ENCODE measurements around the gene TDRD15.
"Not testable (repeated sequence)": the region's sequence is repeated elsewhere in the genome, so short reads cannot be mapped to it uniquely, and the experiment has no call there.

TDRD15 gene

GRCh38 chr2:21148718-21149117 is 24.9 kb downstream of the TDRD15 start:
- H3K36me3 ChIP-seq (ENCODE audit: insufficient read depth, low read length), result no peaks in the 10 kb centered on the region
- H3K4me2 ChIP-seq (ENCODE audit: low read length), result no peak overlapping the region
- no peak overlapping the region for H3K4me3 ChIP-seq (ENCODE audit: low read length)
- H3K9ac ChIP-seq (ENCODE audit: low read depth, low read length), result no peak overlapping the region
- no peaks in the 10 kb centered on the region for H3K4me1 ChIP-seq (ENCODE audit: control insufficient read depth, insufficient read depth, low read length)
- H3K27me3 ChIP-seq (ENCODE audit: control insufficient read depth, insufficient read depth, low read length), result no peaks in the 10 kb centered on the region
- H3K9me3 ChIP-seq (replicated peaks; ENCODE audit: low read length), result no peaks in the 10 kb centered on the region

DNA sequence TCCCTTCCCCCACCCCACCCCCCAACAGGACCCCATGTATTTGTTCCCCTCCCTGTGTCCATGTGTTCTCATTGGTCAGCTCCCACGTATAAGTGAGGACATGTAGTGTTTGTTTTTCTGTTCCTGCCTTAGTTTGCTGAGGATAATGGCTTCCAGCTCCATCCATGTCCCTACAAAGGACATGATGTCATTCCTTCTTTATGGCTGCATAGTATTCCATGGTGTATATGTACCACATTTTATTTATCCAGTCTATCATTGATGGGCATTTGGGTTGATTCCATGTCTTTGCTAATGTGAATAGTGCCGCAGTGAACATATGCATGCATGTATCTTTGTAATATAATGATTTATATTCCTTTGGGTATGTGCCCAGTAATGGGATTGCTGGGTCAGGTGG is 27.5 kb downstream of the TDRD15 start:
- not testable (repeated sequence) for H3K9me3 ChIP-seq (replicated peaks; ENCODE audit: low read length); H3K4me2 ChIP-seq (ENCODE audit: low read length); H3K27me3 ChIP-seq (ENCODE audit: control insufficient read depth, insufficient read depth, low read length); H3K4me3 ChIP-seq (ENCODE audit: low read length); H3K4me1 ChIP-seq (ENCODE audit: control insufficient read depth, insufficient read depth, low read length); H3K9ac ChIP-seq (ENCODE audit: low read depth, low read length); H3K36me3 ChIP-seq (ENCODE audit: insufficient read depth, low read length)

DNA sequence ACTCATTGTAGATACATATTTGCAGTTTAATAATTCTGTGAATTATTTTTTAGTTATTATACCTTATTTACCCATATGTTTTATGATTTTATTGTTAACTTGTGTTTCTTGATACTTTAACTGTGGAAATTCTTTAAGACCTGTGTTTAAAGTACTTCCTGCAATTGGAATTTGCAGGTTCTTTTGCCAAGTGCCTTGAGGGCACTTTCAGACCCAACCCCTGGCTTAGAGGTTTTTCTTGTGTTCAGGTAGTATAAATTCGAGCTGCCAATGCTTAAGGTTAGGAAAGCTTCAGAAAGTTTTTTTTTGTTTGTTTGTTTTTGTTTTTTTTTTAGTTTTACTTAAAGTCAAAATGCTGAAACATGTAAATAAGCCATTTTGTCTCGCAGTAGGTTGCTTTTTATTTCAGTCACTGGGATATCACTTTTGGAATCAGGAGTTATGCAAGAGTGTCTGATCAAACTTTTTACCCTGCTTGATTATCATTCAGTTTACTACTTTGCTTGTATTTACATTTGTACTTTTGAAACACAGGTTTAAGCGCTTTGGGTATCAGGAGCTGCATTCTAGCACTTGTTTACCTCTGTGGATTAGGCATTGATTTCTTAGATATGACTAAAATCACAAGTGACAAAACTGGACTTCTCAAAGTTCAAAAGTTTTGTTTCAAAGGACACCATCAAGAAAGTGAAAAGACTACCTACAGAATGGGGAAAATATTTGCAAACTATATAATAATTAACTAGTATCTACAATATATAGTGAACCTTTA is 31.8 kb downstream of the TDRD15 start:
- Histone ChIP-seq H3K9me3 (replicated peaks; ENCODE audit: low read length) (no peaks in the 10 kb centered on the region), H3K27me3 (ENCODE audit: control insufficient read depth, insufficient read depth, low read length) (no peaks in the 10 kb centered on the region), H3K4me2 (ENCODE audit: low read length) (no peak overlapping the region), H3K36me3 (ENCODE audit: insufficient read depth, low read length) (no peaks in the 10 kb centered on the region), H3K9ac (ENCODE audit: low read depth, low read length) (no peak overlapping the region), H3K4me1 (ENCODE audit: control insufficient read depth, insufficient read depth, low read length) (no peaks in the 10 kb centered on the region), H3K4me3 (ENCODE audit: low read length) (no peak overlapping the region)

DNA sequence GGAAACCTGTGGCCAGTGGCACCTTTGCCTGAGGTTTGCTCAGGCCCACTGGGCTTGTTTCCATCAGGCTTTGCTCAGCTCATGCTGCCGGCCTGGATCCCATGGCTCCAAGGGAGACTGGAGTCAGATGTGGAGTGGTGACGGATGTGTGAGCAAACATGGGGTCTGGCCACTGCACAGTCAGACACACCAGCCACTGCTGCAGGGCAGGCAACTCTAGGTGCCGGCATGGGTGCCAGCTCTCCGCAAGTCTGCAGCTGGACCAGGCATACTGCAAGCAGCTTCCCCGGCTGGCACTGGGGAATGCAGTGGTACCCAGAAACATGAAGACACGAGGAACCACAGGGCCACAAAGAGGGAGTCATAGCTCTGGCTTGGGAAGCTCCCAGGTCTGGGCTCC is 37.4 kb downstream of the TDRD15 start:
- Histone ChIP-seq H3K36me3 (ENCODE audit: insufficient read depth, low read length) (no peaks in the 10 kb centered on the region), H3K9ac (ENCODE audit: low read depth, low read length) (no peak overlapping the region), H3K4me1 (ENCODE audit: control insufficient read depth, insufficient read depth, low read length) (no peaks in the 10 kb centered on the region), H3K27me3 (ENCODE audit: control insufficient read depth, insufficient read depth, low read length) (no peaks in the 10 kb centered on the region), H3K4me3 (ENCODE audit: low read length) (no peak overlapping the region), H3K4me2 (ENCODE audit: low read length) (no peak overlapping the region), H3K9me3 (replicated peaks; ENCODE audit: low read length) (no peaks in the 10 kb centered on the region)

DNA sequence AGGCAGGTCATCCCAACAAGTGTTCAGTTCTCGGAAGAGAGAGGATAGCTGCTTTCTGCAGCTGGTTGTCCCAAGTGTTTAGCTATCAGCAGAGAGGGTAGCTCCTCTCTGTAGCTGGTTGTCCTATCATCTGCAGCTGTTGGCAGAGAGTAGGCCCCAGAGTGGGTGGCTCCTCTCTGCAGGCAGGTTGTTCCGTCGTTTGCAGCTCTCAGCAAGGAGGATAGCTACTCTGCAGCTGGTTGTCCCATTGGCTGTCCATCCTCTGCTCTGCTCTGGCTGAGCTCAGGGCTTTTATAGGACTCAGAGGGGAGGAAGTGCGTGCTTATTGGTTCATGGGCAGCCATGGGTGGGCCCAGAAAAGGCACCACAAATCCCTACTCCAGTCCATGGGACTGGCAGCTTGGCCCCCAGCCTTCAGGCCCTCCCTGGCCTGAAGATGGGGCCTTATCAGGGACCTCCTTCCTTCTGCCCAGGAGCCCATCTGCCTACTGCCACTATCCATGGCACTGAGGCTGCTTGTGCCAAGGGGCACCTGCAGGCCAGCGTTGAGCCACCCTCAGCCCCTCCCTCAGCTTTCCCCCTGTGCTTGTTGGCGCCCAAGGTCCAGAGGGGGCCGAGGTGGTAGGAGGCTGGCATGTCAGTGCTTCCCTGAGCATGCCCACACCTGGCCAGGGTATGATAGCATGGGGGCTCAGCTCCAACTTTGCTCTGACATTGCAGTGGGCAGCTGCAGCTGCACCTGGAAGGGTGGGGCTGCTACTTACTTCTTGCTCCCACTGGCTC is 38.3 kb downstream of the TDRD15 start:
- Histone ChIP-seq H3K9me3 (replicated peaks; ENCODE audit: low read length) (no peaks in the 10 kb centered on the region), H3K4me1 (ENCODE audit: control insufficient read depth, insufficient read depth, low read length) (no peaks in the 10 kb centered on the region), H3K9ac (ENCODE audit: low read depth, low read length) (no peak overlapping the region), H3K4me2 (ENCODE audit: low read length) (no peak overlapping the region), H3K27me3 (ENCODE audit: control insufficient read depth, insufficient read depth, low read length) (no peaks in the 10 kb centered on the region), H3K36me3 (ENCODE audit: insufficient read depth, low read length) (no peaks in the 10 kb centered on the region), H3K4me3 (ENCODE audit: low read length) (no peak overlapping the region)

DNA sequence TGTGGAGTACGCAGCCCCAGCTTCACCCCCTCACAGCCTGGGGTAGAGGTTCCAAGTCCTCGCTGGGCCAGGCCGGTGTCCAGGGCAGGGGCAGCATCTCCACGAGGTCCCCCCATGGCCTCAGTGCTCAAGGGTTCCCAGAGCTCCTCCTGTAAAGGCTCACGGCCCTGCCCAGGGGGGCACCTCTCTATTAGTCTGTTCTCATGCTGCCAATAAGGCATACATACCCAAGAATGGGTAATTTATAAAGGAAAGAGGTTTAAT is 38.8 kb downstream of the TDRD15 start:
- no peaks in the 10 kb centered on the region for H3K4me1 ChIP-seq (ENCODE audit: control insufficient read depth, insufficient read depth, low read length)
- H3K4me3 ChIP-seq (ENCODE audit: low read length), result no peak overlapping the region

GRCh38 chr2:21163213-21163612 is 39.4 kb downstream of the TDRD15 start:
- Histone ChIP-seq H3K36me3 (ENCODE audit: insufficient read depth, low read length) (no peaks in the 10 kb centered on the region), H3K4me2 (ENCODE audit: low read length) (no peak overlapping the region), H3K27me3 (ENCODE audit: control insufficient read depth, insufficient read depth, low read length) (no peaks in the 10 kb centered on the region), H3K4me3 (ENCODE audit: low read length) (no peak overlapping the region), H3K9ac (ENCODE audit: low read depth, low read length) (no peak overlapping the region), H3K4me1 (ENCODE audit: control insufficient read depth, insufficient read depth, low read length) (no peaks in the 10 kb centered on the region), H3K9me3 (replicated peaks; ENCODE audit: low read length) (no peaks in the 10 kb centered on the region)

More for the DNA sequence above, 38.8 kb downstream of the TDRD15 start:
- Histone ChIP-seq H3K9me3 (replicated peaks; ENCODE audit: low read length) (no peaks in the 10 kb centered on the region), H3K9ac (ENCODE audit: low read depth, low read length) (no peak overlapping the region), H3K4me2 (ENCODE audit: low read length) (no peak overlapping the region), H3K27me3 (ENCODE audit: control insufficient read depth, insufficient read depth, low read length) (no peaks in the 10 kb centered on the region), H3K36me3 (ENCODE audit: insufficient read depth, low read length) (no peaks in the 10 kb centered on the region)

DNA sequence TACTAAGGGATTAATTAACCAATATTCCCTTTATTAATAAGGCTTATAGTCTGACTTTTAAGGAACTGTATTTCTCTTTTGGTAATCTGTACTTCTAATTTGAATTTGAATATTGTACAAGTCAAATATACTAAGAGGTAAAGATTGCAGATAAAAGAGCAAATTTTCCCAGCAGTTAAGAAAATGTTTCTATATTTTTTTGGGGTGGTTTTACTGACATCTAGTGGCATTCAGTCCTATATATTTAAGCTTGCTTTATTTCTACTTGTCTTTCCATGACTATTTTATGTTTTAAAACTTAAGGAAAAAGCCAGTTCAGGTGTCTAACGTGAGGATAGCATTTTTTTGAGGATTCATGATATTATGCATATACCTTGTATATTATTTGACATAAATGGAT is 41.6 kb downstream of the TDRD15 start:
- Histone ChIP-seq H3K4me1 (ENCODE audit: control insufficient read depth, insufficient read depth, low read length) (no peaks in the 10 kb centered on the region), H3K9ac (ENCODE audit: low read depth, low read length) (no peak overlapping the region)

DNA sequence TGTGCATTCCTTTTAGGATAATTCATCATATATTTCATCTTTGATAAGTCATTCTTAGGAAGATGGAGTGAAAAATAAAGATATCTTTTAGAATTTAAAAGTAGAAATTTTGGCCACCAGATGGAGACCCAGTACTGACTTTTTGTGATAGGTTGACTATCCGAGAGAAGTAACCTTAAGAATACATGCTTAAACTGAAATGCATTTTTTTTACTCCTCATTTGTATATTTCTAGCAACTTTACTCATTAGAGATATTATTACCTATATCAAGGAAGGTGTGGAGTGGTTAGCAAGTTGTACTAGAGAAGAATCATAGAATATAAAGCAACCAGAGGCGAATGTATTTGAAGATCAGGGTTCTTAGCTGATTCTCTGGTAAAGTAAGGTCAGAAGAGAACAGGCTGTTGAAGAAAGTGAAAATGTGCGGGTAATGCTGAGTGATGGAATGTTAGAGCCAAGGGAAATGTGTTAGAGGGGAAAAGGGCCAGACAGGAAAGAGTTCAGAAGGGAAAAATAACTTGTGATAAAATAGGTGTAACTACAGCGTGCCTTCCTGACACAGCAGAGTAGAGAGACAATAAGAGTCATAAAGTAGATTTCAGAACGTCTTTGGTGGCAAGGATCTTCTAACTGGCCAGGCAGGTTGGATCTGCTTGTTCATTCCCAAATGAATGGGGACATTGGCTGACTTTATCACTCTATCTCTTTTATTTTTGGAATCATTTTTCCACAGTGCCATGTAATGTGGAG is 52.3 kb downstream of the TDRD15 start:
- H3K9me3 ChIP-seq (replicated peaks; ENCODE audit: low read length), result no peaks in the 10 kb centered on the region
- no peak overlapping the region for H3K4me2 ChIP-seq (ENCODE audit: low read length)
- H3K4me1 ChIP-seq (ENCODE audit: control insufficient read depth, insufficient read depth, low read length), result no peaks in the 10 kb centered on the region
- H3K9ac ChIP-seq (ENCODE audit: low read depth, low read length), result no peak overlapping the region
- H3K4me3 ChIP-seq (ENCODE audit: low read length), result no peak overlapping the region
- no peaks in the 10 kb centered on the region for H3K36me3 ChIP-seq (ENCODE audit: insufficient read depth, low read length)
- H3K27me3 ChIP-seq (ENCODE audit: control insufficient read depth, insufficient read depth, low read length), result peaks cover 3% of the 10 kb centered on the region

More for the DNA sequence above, 41.6 kb downstream of the TDRD15 start:
- Histone ChIP-seq H3K4me2 (ENCODE audit: low read length) (no peak overlapping the region), H3K27me3 (ENCODE audit: control insufficient read depth, insufficient read depth, low read length) (no peaks in the 10 kb centered on the region), H3K36me3 (ENCODE audit: insufficient read depth, low read length) (no peaks in the 10 kb centered on the region), H3K9me3 (replicated peaks; ENCODE audit: low read length) (no peaks in the 10 kb centered on the region), H3K4me3 (ENCODE audit: low read length) (no peak overlapping the region)

- H3K9ac ChIP-seq (ENCODE audit: low read depth, low read length), result no peak overlapping the region
- H3K4me3 ChIP-seq (ENCODE audit: low read length), result no peak overlapping the region
- H3K36me3 ChIP-seq (ENCODE audit: insufficient read depth, low read length), result no peaks in the 10 kb centered on the region
- H3K27me3 ChIP-seq (ENCODE audit: control insufficient read depth, insufficient read depth, low read length), result no peaks in the 10 kb centered on the region
- H3K9me3 ChIP-seq (replicated peaks; ENCODE audit: low read length), result no peaks in the 10 kb centered on the region
- no peaks in the 10 kb centered on the region for H3K4me1 ChIP-seq (ENCODE audit: control insufficient read depth, insufficient read depth, low read length)
- H3K4me2 ChIP-seq (ENCODE audit: low read length), result no peak overlapping the region
Observed at GRCh38 chr2:21181957-21182356, 58.2 kb downstream of the TDRD15 start.

GRCh38 chr2:21183306-21183705 is 59.5 kb downstream of the TDRD15 start:
- Histone ChIP-seq H3K4me3 (ENCODE audit: low read length) (no peak overlapping the region), H3K27me3 (ENCODE audit: control insufficient read depth, insufficient read depth, low read length) (no peaks in the 10 kb centered on the region), H3K9ac (ENCODE audit: low read depth, low read length) (no peak overlapping the region), H3K4me1 (ENCODE audit: control insufficient read depth, insufficient read depth, low read length) (no peaks in the 10 kb centered on the region), H3K36me3 (ENCODE audit: insufficient read depth, low read length) (no peaks in the 10 kb centered on the region), H3K4me2 (ENCODE audit: low read length) (no peak overlapping the region), H3K9me3 (replicated peaks; ENCODE audit: low read length) (no peaks in the 10 kb centered on the region)

All from skeletal muscle satellite cell (primary cell).